T follicular helper cell (primary cell): ENCODE measurements around the gene BRINP3.
"Not testable (repeated sequence)": the region's sequence is repeated elsewhere in the genome, so short reads cannot be mapped to it uniquely, and the experiment has no call there.

ENCODE experiments used
- DNase-seq: peaks from one replicate; pipeline ENCODE4 v3.0.0-alpha.2; 2020; ENCODE audit warnings: low read depth

The BRINP3 gene

GRCh38 chr1:190179817-190180216 is 297.8 kb downstream of the BRINP3 start:
- no peak for DNase-seq

- DNase-seq, result no peak
Measured at GRCh38 chr1:190178827-190179226, 298.8 kb downstream of the BRINP3 start.

GRCh38 chr1:190177555-190177954 is 300.1 kb downstream of the BRINP3 start:
- no peak for DNase-seq

- DNase-seq, result no peak
Measured at GRCh38 chr1:190176776-190177175, 300.9 kb downstream of the BRINP3 start.

GRCh38 chr1:190175320-190175719 is 302.3 kb downstream of the BRINP3 start:
- DNase-seq, result no peak

GRCh38 chr1:190172651-190173430 is 304.8 kb downstream of the BRINP3 start:
- no peak for DNase-seq

GRCh38 chr1:190170321-190170720 is 307.3 kb downstream of the BRINP3 start:
- no peak for DNase-seq

- DNase-seq, result no peak
Measured at GRCh38 chr1:190169311-190170067, 308.2 kb downstream of the BRINP3 start.

GRCh38 chr1:190168893-190169280 is 308.8 kb downstream of the BRINP3 start:
- no peak for DNase-seq

GRCh38 chr1:190168116-190168892 is 309.4 kb downstream of the BRINP3 start:
- no peak for DNase-seq

- DNase-seq, result no peak
Measured at GRCh38 chr1:190159146-190159545, 318.5 kb downstream of the BRINP3 start.

GRCh38 chr1:190154744-190155143 is 322.9 kb downstream of the BRINP3 start:
- no peak for DNase-seq

- no peak for DNase-seq
Measured at GRCh38 chr1:190147616-190148015, 330.0 kb downstream of the BRINP3 start.

- no peak for DNase-seq
Measured at GRCh38 chr1:190144650-190145049, 333.0 kb downstream of the BRINP3 start.

GRCh38 chr1:190140644-190141043 is 337.0 kb downstream of the BRINP3 start:
- DNase-seq, result no peak

- DNase-seq, result no peak
Measured at GRCh38 chr1:190138702-190139101, 339.0 kb downstream of the BRINP3 start.

- DNase-seq, result no peak
Measured at GRCh38 chr1:190138266-190138665, 339.4 kb downstream of the BRINP3 start.

GRCh38 chr1:190129366-190129765 is 348.3 kb downstream of the BRINP3 start:
- no peak for DNase-seq

- no peak for DNase-seq
Measured at GRCh38 chr1:190126728-190127127, 350.9 kb downstream of the BRINP3 start.

GRCh38 chr1:190124068-190124467 is 353.6 kb downstream of the BRINP3 start:
- no peak for DNase-seq

GRCh38 chr1:190120564-190120963 is 357.1 kb downstream of the BRINP3 start:
- not testable (repeated sequence) for DNase-seq

GRCh38 chr1:190119683-190120082 is 358.0 kb downstream of the BRINP3 start:
- DNase-seq, result no peak

- DNase-seq, result no peak
Measured at GRCh38 chr1:190116921-190117320, 360.7 kb downstream of the BRINP3 start.
